GM21619 (cell line): ENCODE measurements around the gene RABL2A.
"Not testable (repeated sequence)": the region's sequence is repeated elsewhere in the genome, so short reads cannot be mapped to it uniquely, and the experiment has no call there.

ENCODE experiments used
- ATAC-seq: cut with Tn5 transposase; IDR thresholded peaks from one replicate; pipeline ENCODE4 v1.9.1; 2021; ENCODE audit not compliant: unreplicated experiment

The RABL2A gene

DNA sequence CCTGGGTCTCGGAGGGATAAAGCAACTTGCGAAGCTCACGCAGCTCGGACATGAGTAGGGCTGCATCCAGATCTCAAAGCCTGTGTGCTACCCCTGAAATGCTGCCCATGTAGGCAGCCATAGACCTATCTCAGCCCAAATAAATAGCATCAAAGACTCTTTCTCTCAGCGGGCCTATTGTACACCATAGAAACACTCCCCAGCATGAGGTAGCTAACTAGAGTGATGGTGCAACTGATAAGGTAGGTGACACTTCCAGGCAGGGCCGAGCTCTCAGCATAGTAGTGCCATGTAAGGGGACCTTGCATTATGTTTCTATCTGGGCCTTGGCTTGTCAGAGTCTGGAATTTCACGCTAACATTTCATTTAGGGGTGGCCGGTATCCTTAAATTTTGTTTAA lies 52.4 kb downstream of the RABL2A start:
- no peak for ATAC-seq

DNA sequence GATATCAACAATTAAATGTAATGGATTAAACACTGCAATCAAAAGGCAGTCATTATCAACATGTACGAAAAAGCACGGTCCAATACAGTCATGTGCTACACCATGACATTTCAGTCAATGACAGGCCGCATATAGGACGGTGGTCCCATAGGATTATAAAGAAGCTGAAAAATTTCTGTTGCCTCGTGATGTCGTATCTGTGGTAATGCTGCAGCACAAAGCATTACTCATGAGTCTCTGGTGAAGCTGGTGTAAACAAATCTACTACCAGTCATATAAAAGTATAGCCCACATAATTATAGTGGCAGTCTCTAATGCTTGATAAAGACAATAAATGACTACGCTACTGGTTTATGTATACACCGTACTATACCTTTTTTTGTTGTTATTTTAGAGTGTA lies 58.4 kb downstream of the RABL2A start:
- no peak for ATAC-seq

DNA sequence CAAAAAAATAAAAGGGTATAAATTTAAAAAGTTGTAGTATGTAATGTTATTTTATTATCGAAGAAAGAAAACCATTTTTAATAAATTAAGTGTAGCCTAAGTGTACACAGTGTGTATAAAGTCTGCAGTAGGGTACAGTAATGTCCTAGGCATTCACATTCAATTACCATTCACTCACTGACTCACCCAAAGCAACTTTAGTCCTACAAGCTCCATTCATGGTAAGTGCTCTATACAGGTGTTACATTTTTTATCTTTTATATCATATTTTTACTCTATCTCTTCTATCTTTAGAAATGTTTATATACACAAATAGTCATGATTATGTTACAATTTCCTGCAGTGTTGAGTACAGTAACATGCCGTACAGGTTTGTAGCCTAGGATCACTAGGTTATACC lies 59.5 kb downstream of the RABL2A start:
- no peak for ATAC-seq

DNA sequence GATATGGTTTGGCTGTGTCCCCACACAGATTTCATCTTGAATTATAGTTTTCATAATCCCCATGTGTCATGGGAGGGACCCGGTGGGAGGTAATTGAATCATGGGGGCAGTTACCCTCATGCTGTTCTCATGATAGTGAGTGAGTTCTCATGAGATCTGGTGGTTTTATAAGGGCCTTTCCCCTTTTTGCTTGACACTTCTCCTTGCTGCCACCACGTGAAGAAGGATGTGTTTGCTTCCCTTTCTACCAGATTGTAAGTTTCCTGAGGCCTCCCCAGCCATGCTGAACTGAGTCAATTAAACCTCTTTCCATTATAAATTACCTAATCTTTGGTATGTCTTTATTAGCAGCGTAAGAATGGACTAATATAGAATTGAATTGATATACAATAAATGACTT lies 63.8 kb downstream of the RABL2A start:
- ATAC-seq = not testable (repeated sequence)
